ENCODE results near the gene ZNF813. TPM values are rescaled to one million over a fixed set of nuclear protein-coding genes. Genes with fewer than 3 reads are reported as not detected.

The ZNF813 gene
- total and polyA plus RNA-seq, 9 of the 15 experiments (the other 6 are each of a cell fraction or from before 2014, with no cell fraction given) = 1.3 to 8.0 (median 5.3) TPM

GRCh38 chr19:53520547-53521372 lies 53.2 kb downstream of the ZNF813 start (continued):
- TF ChIP-seq HNRNPK (IDR thresholded peaks at IDR 0.05; ENCODE audit: low read depth, low read length, poor library complexity, severe bottlenecking) (no peak), ZNF174 (CRISPR knock-in tag; IDR thresholded peaks at IDR 0.05) (no peak), CBX8 (IDR thresholded peaks at IDR 0.05; ENCODE audit: borderline replicate concordance, extremely low read depth, low read depth, low read length, poor library complexity, severe bottlenecking) (no peak), ZFP30 (CRISPR knock-in tag; IDR thresholded peaks at IDR 0.05; ENCODE audit: borderline replicate concordance) (no peak), MCM3 (IDR thresholded peaks at IDR 0.05) (no peak), TAF9B (IDR thresholded peaks at IDR 0.05; ENCODE audit: partially characterized antibody) (no peak), ZMIZ1 (IDR thresholded peaks at IDR 0.05; ENCODE audit: low read depth in 2 of 2, low read length in 2 of 2) (no peak), MECOM (CRISPR knock-in tag; IDR thresholded peaks at IDR 0.05) (no peak), TRIM25 (IDR thresholded peaks at IDR 0.05; ENCODE audit: borderline replicate concordance) (no peak), ZNF280B (CRISPR knock-in tag; IDR thresholded peaks at IDR 0.05) (no peak), SMAD3 (CRISPR knock-in tag; conservative IDR thresholded peaks at IDR 0.05) (no peak), ZBTB11 (CRISPR knock-in tag; IDR thresholded peaks at IDR 0.05) (peak in 1 of 3 experiments; percentile 61; a peak in 2 of 6 replicates), HCFC1 (IDR thresholded peaks at IDR 0.05; ENCODE audit: low read depth, low read length) (peak; percentile 95), MIER1 (IDR thresholded peaks at IDR 0.05; ENCODE audit: low read depth) (no peak), PTTG1 (tag; IDR thresholded peaks at IDR 0.05; ENCODE audit: low read depth) (no peak)

Measured in K562 (cell line).